CD4-positive, alpha-beta T cell treated with Interleukin-15 for 1 hour (primary cell): ENCODE results near the gene MDM2.
A peak's percentile ranks its signal among the peaks of the same experiment; 100 is the strongest.

Experiments used
- DNase-seq: peaks from one replicate; pipeline ENCODE4 v3.0.0-alpha.2; 2020

The MDM2 gene

DNA sequence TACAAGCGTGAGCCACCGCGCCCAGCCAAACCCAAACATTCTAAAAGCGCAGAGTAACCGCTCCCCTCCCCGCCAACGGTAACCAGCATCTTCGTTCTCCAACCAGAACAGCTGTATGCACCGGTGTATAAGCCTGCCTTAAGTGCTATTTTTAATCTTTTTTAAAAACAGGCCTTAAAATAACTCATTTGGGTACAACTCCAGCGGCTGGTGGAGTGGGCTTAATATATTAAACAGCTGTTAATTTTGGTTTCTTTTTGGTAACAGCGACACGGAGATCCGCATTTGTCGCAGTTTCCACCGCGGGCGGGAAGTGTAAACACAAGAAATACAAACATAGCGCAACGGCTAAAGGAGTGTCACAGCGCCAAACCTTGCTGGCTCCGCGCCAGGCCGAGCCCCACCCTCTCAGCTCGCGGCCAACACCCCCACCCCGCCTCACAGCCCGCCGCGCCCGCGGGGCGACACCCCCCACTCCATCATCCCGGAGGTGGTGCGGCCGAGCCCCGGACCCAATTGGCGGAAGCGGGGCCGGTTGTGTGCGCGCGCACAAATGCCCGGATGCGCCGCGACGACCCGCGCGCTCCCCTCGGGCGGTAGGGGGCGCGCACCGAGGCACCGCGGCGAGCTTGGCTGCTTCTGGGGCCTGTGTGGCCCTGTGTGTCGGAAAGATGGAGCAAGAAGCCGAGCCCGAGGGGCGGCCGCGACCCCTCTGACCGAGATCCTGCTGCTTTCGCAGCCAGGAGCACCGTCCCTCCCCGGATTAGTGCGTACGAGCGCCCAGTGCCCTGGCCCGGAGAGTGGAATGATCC lies at the start of gene MDM2:
TSS of gene MDM2 (plus strand) at position 602 of the 812 bp plus-strand sequence. CDS start 301 bp downstream, outside the sequence.
- peak; percentile 98 for DNase-seq

DNA sequence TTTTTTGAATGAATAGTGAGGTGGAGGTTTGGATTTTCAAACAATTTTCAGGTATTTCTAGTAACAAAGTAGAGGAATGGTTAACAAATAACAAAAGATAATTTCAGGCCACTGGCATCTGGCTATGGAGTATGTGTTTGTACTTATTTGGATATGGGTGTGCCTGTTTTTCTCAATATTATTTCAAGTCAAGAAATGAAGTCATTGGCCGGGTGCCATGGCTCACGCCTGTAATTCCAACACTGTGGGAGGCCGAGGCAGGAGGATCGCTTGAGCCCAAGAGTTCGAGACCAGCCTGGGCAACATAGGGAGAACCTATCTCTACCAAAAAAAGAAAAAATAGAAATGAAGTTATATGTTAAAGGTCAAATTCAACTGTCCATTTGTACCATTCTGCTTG lies 48.1 kb upstream of the MDM2 start:
- DNase-seq = no peak

DNA sequence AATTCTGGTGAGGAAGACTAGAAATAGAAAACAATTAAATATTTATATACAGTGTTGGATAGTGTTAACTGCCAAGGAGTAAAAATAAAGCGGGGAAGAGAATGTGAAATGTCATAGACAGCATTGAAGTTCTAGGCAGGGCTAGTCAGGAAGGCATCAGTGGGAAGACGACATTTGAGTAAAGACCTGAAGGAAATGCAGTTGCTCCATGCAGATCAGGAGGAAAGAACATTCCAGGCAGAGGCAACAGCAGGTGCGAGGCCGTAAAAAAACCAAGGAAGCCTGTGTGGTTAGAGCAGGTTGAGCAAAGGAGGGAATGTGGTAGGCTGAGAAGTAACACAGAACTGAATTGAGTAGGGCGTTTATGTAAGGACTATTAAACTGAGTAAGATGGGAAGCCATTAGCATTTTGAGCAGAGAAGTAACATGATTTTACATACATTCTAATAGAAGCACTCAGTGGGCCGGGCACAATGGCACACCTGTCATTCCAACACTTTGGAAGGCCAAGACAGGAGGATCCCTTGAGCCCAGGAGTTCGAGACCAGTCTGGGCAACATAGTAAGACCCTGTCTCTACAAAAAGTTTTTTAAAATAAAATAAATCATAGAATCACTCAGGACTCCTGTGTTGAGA lies 47.1 kb upstream of the MDM2 start:
- DNase-seq = no peak

DNA sequence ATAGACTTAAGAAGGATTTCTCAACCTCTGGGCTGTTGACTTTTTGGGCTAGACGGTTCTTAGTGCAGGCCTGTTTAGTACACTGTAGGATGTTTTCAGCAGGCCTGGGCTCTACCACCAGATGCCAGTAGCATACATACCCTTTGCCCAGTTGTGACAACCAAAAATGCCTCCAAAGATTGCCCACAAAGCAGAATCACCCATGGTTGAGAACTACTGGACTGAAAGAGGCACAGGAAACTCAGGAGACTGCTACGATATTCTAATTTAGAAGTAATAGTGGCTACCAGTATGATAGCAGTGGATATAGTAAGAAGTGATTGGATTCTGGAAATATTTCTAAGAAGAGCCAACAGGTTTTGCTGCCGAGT lies 46.5 kb upstream of the MDM2 start:
- no peak for DNase-seq

DNA sequence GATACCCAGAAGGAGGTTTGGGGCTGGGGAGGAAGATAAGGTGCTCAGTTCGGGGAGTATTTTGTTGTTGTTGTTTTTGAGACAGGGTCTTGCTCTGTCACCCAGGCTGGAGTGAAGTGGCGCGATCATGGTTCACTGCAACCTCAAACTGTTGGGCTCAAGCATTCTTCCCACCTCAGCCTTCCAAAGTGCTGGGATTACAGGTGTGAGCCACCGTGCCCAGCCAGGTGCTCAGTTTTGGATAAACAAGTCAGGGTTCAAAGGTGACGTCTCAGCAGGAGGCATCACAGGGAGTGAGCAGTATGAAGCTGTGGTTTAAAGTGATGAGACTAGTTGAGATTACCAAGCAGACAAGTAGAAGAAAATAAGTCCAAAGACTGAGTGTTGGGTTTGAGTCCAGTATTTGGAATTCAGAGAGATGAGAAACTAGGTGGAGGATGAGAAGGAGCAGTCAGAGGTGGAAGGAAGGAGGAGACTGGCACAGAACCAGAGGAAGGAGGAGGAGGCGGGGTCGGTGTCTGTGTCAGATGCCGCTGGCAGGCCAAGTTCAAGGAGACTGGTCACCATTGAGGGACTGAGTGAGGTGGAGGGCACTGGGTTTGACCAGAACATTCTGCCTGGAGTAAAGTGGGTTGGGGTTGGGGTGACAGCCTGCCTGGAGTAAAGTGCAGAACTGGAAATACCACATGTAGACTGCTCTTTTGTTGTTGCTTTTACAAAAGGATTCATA lies 45.9 kb upstream of the MDM2 start:
- no peak for DNase-seq

DNA sequence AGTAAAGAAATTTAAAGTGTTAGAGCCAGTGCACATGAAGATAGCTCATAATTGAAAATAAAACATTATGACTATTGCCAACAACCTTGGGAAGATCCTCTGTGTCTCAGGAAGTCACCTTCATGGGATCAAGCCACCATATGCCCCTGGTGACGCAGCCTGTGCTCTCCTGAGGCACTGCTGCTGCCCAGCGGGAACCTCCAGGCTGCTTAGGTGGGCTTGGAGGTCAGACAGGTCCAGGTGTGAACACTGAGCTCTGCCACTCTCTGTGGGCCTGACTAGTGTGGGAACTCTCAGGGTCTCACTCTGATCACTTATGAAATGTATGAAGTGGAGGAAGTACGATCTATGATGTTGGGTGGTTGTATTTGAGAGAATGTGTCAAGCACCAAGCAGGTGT lies 45.3 kb upstream of the MDM2 start:
- no peak for DNase-seq

DNA sequence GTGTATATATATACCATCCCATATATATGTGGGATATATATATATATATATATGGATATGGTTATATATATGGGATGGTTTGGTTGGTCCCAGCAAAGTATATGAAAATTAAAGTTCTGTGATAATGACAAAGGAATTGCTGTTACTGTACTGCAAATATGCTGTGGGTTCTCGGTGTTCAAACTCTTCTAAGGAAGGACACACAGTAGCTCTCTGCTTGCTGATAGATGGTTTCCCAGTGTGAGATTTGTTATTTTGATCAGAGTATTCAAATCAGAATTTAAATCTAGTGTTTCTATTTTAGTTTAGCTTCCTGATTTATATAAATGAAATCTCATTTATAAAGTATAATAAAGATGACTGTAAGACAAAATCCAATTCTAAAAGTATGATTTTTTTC lies 42.3 kb upstream of the MDM2 start:
- DNase-seq = no peak

DNA sequence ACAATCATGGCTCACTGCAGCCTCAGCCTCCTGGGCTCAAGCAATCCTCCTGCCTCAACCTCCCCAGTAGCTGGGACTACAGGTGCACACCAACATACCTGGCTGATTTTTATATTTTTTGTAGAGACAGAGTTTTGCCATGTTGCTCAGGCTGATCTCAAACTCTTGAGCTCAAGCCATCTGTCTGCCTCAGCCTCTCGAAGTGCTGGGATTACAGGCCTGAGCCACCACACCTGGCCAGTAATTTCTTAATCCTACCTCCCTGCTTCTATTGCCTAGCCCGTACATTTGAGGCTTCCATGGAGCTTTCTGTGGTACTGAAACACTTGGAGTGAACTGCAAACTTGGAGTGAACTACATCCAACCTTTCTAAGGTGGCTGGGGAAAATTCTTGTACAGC lies 41.3 kb upstream of the MDM2 start:
- no peak for DNase-seq

DNA sequence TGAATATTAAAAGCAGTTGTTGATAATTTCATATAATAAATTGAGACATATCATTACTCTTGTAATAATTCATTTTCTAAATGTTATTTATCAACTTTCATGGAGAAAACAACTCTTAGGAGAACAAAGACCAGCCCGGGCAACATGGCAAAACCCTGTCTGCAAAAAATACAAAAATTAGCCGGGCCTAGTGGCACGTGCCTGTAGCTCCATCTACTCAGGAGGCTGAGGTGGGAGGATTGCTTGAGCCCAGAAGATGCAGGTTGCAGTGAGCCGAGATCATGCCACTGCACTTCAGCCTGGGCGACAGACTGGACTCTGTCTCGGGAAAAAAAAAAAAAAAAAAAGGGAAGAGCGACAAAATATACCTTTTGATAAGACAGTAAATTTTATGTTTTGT lies 40.8 kb upstream of the MDM2 start:
- DNase-seq = no peak

DNA sequence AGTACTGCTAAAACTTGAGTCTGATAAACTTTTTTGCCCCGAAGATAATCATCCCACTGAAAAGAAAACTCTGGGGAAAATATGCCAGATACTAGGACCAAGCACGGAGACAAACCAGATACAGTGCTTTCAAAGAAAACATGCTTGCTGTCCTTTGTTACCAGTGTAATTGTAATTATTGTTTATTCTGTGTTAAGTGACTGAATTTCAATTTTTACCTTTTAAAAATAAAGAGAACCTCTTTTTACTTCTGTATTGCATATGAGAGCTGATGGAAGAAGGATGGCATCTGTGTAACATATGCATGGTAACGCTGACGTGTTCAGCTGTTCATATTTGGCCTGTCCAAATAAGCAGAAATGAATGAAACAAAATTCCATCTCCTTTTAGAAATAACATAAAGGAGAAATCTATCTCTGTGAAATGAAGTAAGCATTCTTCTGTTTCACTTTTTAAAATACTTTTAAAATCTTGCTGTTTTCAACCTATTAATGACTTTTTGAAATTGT lies 39.5 kb upstream of the MDM2 start:
- no peak for DNase-seq

DNA sequence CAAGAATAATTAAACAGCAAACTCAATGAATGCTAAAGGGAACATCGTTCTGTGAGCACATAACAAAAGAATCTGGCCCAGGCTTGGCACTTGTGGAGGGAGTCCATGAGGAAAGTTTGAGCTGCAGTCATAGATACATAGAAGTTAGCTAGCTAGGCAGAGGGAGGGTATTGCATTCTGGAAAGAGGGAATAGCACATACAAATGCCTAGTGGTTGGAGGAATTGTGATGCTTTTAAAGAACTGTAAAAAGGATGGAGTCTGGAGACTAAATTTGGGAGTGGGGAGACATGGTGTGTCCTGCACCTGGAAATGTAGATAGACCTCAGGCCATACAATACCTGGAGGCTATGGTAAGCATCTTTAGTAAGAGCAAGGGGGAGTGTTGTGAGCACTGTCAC lies 38.0 kb upstream of the MDM2 start:
- DNase-seq = no peak

DNA sequence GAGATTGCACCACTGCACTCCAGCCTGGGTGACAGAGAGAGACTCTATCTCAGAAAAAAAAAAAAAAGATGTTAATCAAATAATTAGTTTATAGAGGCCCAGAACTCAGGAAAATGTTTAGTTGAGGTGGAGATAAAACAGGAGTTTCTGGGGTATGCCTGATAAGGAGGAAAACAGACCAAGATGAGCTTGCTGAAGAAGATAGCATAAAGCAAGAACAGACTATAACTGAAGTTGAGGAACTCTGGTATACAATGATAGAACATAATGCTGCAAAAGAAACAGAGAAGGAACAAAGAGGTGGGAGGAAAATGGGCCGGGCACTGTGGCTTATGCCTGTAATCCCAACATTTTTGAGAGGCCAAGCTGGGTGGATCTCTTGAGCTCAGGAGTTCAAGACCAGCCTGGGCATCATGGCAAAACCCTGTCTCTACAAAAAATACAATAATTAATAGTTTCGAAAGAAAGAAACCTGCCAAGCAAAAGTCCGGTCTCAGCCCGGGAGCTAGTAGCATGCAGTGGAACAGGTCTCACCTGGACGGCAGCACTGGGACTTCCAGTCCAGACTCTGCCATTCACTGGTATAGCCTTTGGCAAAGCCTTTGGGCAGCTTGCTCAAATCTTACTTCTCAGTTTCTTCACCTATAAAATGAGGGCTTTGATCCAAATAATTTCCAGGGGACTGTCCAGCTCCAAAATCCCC lies 36.6 kb upstream of the MDM2 start:
- no peak for DNase-seq

DNA sequence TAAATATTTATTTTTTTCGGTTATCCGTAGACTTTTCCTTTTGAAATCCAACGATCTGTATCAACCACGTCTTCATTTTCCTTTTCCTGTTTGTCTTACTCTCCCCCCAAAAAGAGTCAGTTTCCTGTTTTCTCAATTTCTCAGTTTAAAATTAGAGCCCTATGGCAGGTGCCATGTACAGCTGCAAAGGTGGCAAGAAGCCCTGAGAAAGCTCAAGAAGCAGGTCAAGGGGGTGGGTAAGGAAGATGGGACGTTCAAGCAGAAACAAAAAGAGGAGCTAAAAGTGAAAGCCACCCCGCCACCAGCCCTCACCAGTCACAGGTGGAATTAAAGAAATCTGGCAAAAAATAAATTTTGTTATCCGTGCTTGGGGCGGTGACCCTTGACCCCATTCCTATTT lies 35.3 kb upstream of the MDM2 start:
- DNase-seq = no peak

DNA sequence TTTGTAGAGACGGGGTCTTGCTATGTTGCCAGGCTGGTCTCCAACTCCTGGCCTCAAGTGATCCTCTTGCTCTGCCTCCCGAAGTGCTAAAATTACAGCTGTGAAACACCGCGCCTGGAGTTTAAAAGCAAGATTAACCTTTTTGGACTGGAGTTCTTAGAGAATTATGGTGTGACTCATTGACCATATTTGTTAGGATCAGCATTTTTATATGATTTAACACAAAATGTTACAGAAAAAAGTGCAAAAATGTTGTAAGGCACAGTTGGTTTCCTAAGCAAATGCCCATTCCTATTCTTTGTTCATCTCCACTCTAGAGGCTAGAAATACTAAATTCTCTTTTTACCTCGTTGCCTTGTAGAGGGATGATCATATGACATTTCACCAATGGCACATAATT lies 34.4 kb upstream of the MDM2 start:
- no peak for DNase-seq

DNA sequence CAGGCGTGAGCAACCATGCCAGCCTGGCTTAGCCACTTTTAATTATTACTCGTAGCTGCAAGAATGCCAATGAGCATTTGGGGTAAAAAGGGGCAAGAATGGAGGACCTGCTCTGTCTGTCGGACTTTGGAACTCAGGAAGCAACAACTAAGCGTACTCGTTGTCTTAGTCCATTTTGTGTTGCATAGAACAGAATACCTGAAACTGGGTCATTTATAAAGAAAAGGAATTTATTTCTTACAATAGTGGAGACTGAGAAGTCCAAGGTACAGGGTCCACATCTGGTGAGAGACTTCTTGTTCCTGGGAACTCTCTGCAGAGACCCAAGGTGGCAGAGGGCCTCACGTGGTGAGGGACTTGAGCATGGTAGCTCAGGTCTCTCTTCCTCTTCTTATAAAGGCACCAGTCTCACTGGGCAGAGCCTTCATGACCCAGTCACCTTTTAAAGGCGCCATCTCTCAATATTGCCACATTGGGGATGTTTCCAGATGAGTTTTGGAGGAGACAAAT lies 32.8 kb upstream of the MDM2 start:
- no peak for DNase-seq

DNA sequence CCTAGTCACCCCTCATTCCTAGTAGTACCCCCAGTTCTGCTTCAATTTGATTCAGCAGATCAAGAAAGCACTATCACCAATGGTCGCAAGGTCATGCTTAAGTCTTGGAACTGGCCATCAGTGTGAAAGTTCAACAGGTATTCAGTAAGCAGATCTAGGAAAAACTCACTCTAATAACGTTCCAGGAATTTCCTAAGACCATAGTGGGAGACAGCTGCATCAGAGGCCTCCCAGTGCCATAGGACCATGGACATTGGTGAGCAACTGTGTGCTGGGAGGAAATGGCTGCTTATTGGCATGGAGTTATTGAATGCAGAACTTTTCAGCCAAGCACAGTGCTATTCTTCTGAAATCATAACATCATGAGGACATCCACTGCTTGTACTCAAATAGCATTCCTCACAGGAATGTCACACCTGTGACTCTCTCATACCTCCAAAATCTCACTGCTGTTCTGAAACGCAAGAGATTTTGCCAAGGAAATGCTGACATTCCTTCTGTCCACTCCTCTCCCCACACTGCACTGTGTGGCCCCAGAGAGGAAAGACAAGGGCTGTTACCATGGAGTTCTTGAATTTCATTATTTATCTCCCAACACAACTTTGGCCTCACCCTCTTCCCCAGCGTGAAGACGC lies 30.9 kb upstream of the MDM2 start:
- DNase-seq = no peak

DNA sequence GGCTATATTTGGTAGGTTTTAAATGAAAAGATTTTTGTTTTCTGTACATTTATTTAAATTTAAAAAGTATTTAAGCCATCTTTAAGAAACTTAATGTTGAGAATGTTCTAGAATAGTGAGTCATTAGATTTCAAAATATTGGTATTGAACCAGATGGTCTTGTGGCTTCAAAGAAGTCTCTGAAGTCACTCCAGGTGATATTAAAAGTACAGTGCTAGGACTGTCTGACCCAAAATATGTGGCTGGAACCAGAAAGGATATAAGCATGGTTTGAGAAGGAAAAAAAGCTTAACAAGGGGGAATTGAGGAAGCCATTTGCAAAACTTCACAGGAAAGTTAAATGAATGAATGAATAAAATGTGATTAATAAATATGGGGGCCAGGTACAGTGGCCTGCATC lies 28.7 kb upstream of the MDM2 start:
- no peak for DNase-seq

DNA sequence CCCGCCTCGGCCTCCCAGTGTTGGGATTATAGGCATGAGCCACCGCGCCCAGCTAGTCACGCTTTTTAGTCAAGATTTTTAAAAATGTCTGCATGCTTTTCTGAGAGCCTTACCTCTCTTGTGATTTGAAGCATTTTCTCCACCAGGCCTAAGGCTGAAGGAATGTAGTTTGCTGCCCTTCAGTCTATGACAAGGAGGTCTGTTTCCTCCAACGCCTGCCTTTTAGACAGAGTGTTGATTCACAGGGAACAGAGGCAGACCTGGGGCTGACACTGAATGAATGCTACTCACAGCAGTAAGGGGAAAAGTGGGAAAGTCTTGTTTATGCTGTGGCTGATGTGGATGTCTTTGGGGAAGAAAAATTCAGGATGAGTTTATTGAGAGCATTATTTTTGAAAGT lies 27.2 kb upstream of the MDM2 start:
- DNase-seq = no peak

DNA sequence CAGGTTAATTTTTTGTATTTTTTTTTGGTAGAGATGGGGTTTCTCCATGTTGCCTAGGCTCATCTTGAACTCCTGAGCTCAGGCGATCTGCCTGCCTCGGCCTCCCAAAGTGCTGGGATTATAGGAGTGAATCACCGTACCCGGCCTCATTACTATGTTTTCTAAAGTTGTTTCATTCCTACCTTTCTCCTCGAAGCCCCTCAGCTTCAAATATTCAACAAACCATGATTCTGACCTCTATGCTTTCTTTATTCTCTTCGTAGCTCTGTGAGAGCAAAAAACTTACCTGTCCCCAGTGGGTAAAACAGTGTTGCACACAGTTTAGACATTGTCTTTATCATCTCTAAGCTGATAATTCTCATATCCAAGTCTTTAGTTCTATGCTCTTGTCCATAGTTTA lies 26.2 kb upstream of the MDM2 start:
- no peak for DNase-seq

DNA sequence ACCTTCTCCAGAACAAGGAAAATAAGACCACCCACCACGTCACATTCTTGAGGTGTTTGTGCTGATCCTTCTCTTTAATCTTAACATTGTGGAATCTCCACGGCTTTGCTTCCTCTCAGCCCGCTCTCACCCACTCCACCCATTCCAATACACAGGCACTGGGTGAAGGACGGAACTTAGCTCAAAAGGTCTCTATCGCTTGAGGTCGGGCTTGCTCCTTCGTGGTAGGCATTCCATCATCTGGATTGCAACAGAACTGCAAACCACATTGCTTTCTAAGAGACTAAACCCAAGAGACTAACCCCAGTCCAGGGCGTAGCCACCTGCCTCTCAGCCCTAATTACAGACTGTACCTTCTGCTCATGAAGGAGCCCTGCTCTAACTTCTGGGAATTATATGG lies 24.0 kb upstream of the MDM2 start:
- peak; percentile 42 for DNase-seq

DNA sequence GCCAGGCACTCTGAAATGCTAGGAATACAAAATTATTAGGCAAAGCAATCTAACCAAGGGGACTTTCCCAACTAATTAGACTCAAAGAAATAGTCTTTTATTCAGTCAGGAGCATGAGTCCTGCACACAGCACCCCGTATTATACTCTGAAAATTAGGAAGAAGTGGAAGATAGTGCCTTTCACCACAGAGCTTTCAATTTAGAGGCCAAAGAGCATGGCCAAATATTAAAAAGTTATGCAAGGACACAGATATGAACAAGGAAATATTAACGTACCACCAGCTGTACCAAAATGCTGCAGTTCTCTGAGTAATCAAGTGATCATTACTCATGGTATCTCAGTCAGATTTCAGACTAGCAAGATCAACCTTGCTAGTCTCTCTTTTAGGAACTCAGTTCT lies 22.6 kb upstream of the MDM2 start:
- no peak for DNase-seq

DNA sequence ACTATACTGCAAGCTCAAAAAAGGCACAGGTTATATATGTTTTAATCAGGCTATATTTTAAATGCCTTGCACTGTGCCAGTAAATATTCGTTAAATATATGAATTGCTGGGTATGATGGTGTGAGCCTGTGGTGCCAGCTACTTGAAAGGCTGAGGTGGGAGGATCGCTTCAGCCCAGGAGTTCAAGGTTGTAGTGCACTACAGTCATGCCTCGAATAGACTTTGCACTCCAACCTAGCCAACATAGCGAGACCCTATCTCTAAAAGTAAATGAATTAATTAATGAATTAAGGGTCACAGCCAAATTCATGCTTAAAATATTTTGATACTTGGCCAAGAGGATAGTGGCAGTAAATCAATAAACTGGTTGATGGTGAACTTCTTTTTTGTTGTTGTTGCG lies 22.2 kb upstream of the MDM2 start:
- no peak for DNase-seq

DNA sequence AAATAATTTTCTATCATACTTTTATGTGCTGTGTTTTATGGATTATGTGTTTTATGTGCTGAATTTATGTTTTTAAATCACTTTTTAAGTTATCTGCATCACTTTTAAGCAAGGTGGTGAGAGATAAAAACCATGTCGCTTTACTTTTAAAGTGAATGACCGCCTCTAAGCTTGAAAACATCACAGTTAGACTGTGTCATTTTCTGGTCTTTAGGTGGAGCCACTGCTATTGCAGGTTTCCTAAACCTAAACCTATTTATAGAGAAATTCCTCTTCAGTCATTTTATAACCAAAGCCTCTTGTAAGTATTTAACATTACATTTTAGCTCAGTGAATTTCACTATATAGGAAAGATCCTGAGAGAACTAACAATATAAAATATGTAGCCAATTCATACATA lies 21.0 kb upstream of the MDM2 start:
- DNase-seq = no peak
